Ishikawa (cell line): ENCODE data around the gene PRKRIP1.
A peak's percentile ranks its signal among the peaks of the same experiment; 100 is the strongest.

Experiments
- CEBPB ChIP-seq: IDR thresholded peaks from 2 replicates; pipeline ENCODE4 v1.6.1; 2012
- CREB1 ChIP-seq: IDR thresholded peaks from 2 replicates; pipeline ENCODE4 v1.6.1; 2012; ENCODE audit warnings: low read depth
- EGR1 ChIP-seq: IDR thresholded peaks from 2 replicates; pipeline ENCODE4 v1.6.1; 2012
- EP300 ChIP-seq: IDR thresholded peaks from 2 replicates; pipeline ENCODE4 v1.6.1; 2012; ENCODE audit warnings: borderline replicate concordance
- FOXM1 ChIP-seq: IDR thresholded peaks from 2 replicates; pipeline ENCODE4 v1.6.1; 2012; ENCODE audit warnings: low read depth, borderline replicate concordance
- MAX ChIP-seq: IDR thresholded peaks from 2 replicates; pipeline ENCODE4 v1.6.1; 2012
- NFIC ChIP-seq: IDR thresholded peaks from 2 replicates; pipeline ENCODE4 v1.6.1; 2012
- RAD21 ChIP-seq: IDR thresholded peaks from 2 replicates; pipeline ENCODE4 v1.6.1; 2012; ENCODE audit warnings: low read depth
- REST ChIP-seq: IDR thresholded peaks from 2 replicates; pipeline ENCODE4 v1.6.1; 2012; ENCODE audit warnings: low read depth, mild to moderate bottlenecking
- TAF1 ChIP-seq: IDR thresholded peaks from 2 replicates; pipeline ENCODE4 v1.6.1; 2012; ENCODE audit warnings: low read depth, mild to moderate bottlenecking
- TCF12 ChIP-seq: IDR thresholded peaks from 2 replicates; pipeline ENCODE4 v1.6.1; 2012; ENCODE audit warnings: low read depth
- TEAD4 ChIP-seq: IDR thresholded peaks from 2 replicates; pipeline ENCODE4 v1.6.1; 2012
- USF1 ChIP-seq: IDR thresholded peaks from 2 replicates; pipeline ENCODE4 v1.6.1; 2012
- YY1 ChIP-seq: IDR thresholded peaks from 2 replicates; pipeline ENCODE4 v1.6.1; 2012; ENCODE audit warnings: low read depth
- ZBTB7A ChIP-seq: IDR thresholded peaks from 2 replicates; pipeline ENCODE4 v1.6.1; 2012; ENCODE audit warnings: low read depth

PRKRIP1 gene

GRCh38 chr7:102457352-102457924, 61.3 kb downstream of the PRKRIP1 start:
- TF ChIP-seq FOXM1 (no peak), EGR1 (no peak), TCF12 (no peak), RAD21 (no peak), CEBPB (no peak), MAX (no peak), REST (no peak)

GRCh38 chr7:102459221-102459844, 63.2 kb downstream of the PRKRIP1 start:
- TF ChIP-seq CEBPB (no peak), TAF1 (no peak), NFIC (no peak), MAX (no peak), RAD21 (no peak), EP300 (no peak), EGR1 (no peak), TEAD4 (no peak), TCF12 (no peak), YY1 (no peak), REST (no peak), CREB1 (no peak), FOXM1 (no peak), ZBTB7A (no peak), USF1 (no peak)

- no peak for TF ChIP-seq RAD21
- no peak for TF ChIP-seq CEBPB
- TF ChIP-seq TEAD4, result no peak
- TF ChIP-seq FOXM1, result no peak
- TF ChIP-seq USF1, result no peak
Measured at GRCh38 chr7:102460467-102460866, 64.3 kb downstream of the PRKRIP1 start.

- TF ChIP-seq CREB1, result no peak
- peak; percentile 5; the same call in 1 of the 2 replicates for TF ChIP-seq TEAD4
Measured at GRCh38 chr7:102463841-102464576, 67.8 kb downstream of the PRKRIP1 start.

GRCh38 chr7:102464577-102465280, 68.6 kb downstream of the PRKRIP1 start, which contains the start of the genes ALKBH4 and LRWD1:
TSS of gene ALKBH4 (minus strand) at chr7:102464863. CDS start at chr7:102464836, 27 bp downstream.
TSS of gene LRWD1 (plus strand) at chr7:102464984. CDS start at chr7:102465081, 97 bp downstream.
- TF ChIP-seq EP300 (no peak), NFIC (no peak), YY1 (peak; percentile 90), CEBPB (no peak), REST (no peak), ZBTB7A (no peak; the same call in 1 of the 2 replicates), TAF1 (peak; percentile 53), CREB1 (no peak), MAX (peak; percentile 83), EGR1 (peak; percentile 93), RAD21 (no peak; the same call in 1 of the 2 replicates), USF1 (peak; percentile 66; the same call in 1 of the 2 replicates), FOXM1 (no peak), TEAD4 (no peak; the same call in 1 of the 2 replicates), TCF12 (0 out of 2 replicates have a peak, but pooled peaks have one; percentile 15)
